GM12878 (cell line): ENCODE results near the gene SSR2. TPM values are rescaled to one million over a fixed set of nuclear protein-coding genes. Genes with fewer than 3 reads are reported as not detected.
A peak's percentile ranks its signal among the peaks of the same experiment; 100 is the strongest.

Experiments
- ATAC-seq: fragments of 200-7000 bp; cut with Tn5 transposase; 3 replicates; pipeline ENCODE4 v1.9.1; 2020; ENCODE audit warnings: mild to moderate bottlenecking, moderate library complexity
- BruUV-seq: library from RNA; stranded (reverse); fragments of 400-500 nt; replicated peaks from 2 replicates; lab custom pipeline; 2021; lab: Mats Ljungman, UMichigan
- CTCF ChIA-PET: fragments of 300-600 bp; sonication (Branson Sonifier 250); formaldehyde crosslinking; extraction: SDS; loops from one replicate; lab custom pipeline; 2021; ENCODE audit warnings: inconsistent platforms; lab: Yijun Ruan, JAX
- POLR2A ChIA-PET: fragments of 350-600 bp; formaldehyde crosslinking; extraction: SDS; loops from one replicate; lab custom pipeline; 2021; ENCODE audit warnings: inconsistent platforms; lab: Charles Lee
- RAD21 ChIA-PET: fragments of 300-600 bp; sonication (Branson Sonifier 250); formaldehyde crosslinking; loops from one replicate; lab custom pipeline; 2023; ENCODE audit warnings: antibody characterized with exemption; ENCODE audit not compliant: unreplicated experiment; lab: Charles Lee
- SMC1A ChIA-PET: fragments of 300-600 bp; sonication (Branson Sonifier 250); formaldehyde crosslinking; loops from one replicate; lab custom pipeline; 2023; ENCODE audit not compliant: unreplicated experiment, uncharacterized antibody; lab: Charles Lee
- DNase-seq: peaks from one replicate; pipeline ENCODE4 v3.0.0-alpha.2; 2011; ENCODE audit warnings: low read depth, low spot score
- FAIRE-seq: peaks from 3 replicates; lab custom pipeline; 2011; peaks lifted over from hg19 to GRCh38; lab: Jason Lieb, UNC
- H2AFZ ChIP-seq: 2 replicates; pipeline ENCODE4 v1.6.0; 2011; ENCODE audit warnings: low read depth, low read length, control low read depth; ENCODE audit not compliant: control insufficient read depth
- H3K27ac ChIP-seq: 2 replicates; pipeline ENCODE4 v1.5.1; 2011; ENCODE audit warnings: control low read depth; ENCODE audit not compliant: control insufficient read depth, insufficient read depth
- H3K27me3 ChIP-seq, 2 experiments: replicated peaks in 1 of 2; 2 replicates each; pipeline versions ENCODE4 v1.6.0 to v1.6.1; 2011; ENCODE audit warnings: low read length in 1 of 2; ENCODE audit not compliant: control insufficient read depth in 2 of 2, insufficient read depth in 2 of 2
- H3K36me3 ChIP-seq, 2 experiments: 2 replicates each; pipeline ENCODE4 v1.5.1; 2011; ENCODE audit warnings: low read length in 1 of 2; ENCODE audit not compliant: control insufficient read depth in 2 of 2, insufficient read depth in 2 of 2
- H3K4me1 ChIP-seq: 2 replicates; pipeline ENCODE4 v1.6.1; 2011; ENCODE audit warnings: mild to moderate bottlenecking, low read length, moderate library complexity, mixed read lengths; ENCODE audit not compliant: control insufficient read depth, insufficient read depth
- H3K4me2 ChIP-seq: 2 replicates; pipeline ENCODE4 v1.6.0; 2011; ENCODE audit warnings: control low read depth; ENCODE audit not compliant: control insufficient read depth, insufficient read depth
- H3K4me3 ChIP-seq: fragments of 200-600 bp; sonication (generic); 2 replicates; pipeline ENCODE4 v1.5.1; 2016
- H3K79me2 ChIP-seq: 2 replicates; pipeline ENCODE4 v1.6.0; 2011; ENCODE audit warnings: low read length; ENCODE audit not compliant: control insufficient read depth, insufficient read depth
- H3K9ac ChIP-seq: 2 replicates; pipeline ENCODE4 v1.8.0; 2011; ENCODE audit warnings: low read length, control low read depth, mixed read lengths; ENCODE audit not compliant: control insufficient read depth, insufficient read depth
- H3K9me3 ChIP-seq: replicated peaks from 3 replicates; pipeline ENCODE4 v1.5.1; 2011; ENCODE audit warnings: mild to moderate bottlenecking, low read length; ENCODE audit not compliant: control insufficient read depth, insufficient read depth
- H4K20me1 ChIP-seq: 2 replicates; pipeline ENCODE4 v1.6.0; 2011; ENCODE audit not compliant: control insufficient read depth, insufficient read depth
- ATF7 ChIP-seq: fragments of 450-650 bp; IDR thresholded peaks from 2 replicates; pipeline ENCODE4 v1.6.1; 2016; ENCODE audit warnings: low read depth, mild to moderate bottlenecking
- CUX1 ChIP-seq: IDR thresholded peaks from 2 replicates; pipeline ENCODE4 v1.6.1; 2012; ENCODE audit warnings: improper control_type of control experiment, low read depth, low read length; ENCODE audit not compliant: insufficient replicate concordance
- JUND ChIP-seq: IDR thresholded peaks from 2 replicates; pipeline ENCODE4 v1.6.1; 2012; ENCODE audit warnings: low read depth, mild to moderate bottlenecking, low read length, improper control_type of control experiment, moderate library complexity
- MTA2 ChIP-seq: fragments of 450-650 bp; IDR thresholded peaks from 2 replicates; pipeline ENCODE4 v1.6.1; 2016; ENCODE audit warnings: low read depth, mild to moderate bottlenecking, moderate library complexity
- ZNF217 ChIP-seq: fragments of 450-650 bp; IDR thresholded peaks from 2 replicates; pipeline ENCODE4 v1.6.1; 2017; ENCODE audit warnings: antibody characterized with exemption, mild to moderate bottlenecking
- WGBS: methylation state at CpG from one replicate; pipeline ENCODE4 v1.1.6; 2016; ENCODE audit warnings: low lambda C conversion rate; ENCODE audit not compliant: insufficient replicate concordance, insufficient coverage; ENCODE audit errors: missing lambda C conversion rate; 5-methylcytosine and 5-hydroxymethylcytosine counted together
- in situ Hi-C: fragments of 300-500 bp; cut with MboI; formaldehyde crosslinking; loops from 9 replicates; pipeline ENCODE4 v1.14.3; 2018; ENCODE audit warnings: mixed read lengths
- intact Hi-C: fragments of 100-400 bp; cut with micrococcal nuclease; formaldehyde crosslinking; loops from one replicate; pipeline ENCODE4 v1.14.2; 2022; ENCODE audit not compliant: unreplicated experiment
- polyA plus RNA-seq, 11 experiments: library from polyadenylated mRNA; depleted of rRNA in 4 of 11; unstranded in 6 of 11; stranded (reverse) in 5 of 11; fragments of >200 nt; fragmentation: Nextera tagmentation in 4 of 11; fragmentation: Illumina TruSeq in 1 of 11; extraction: Ambion mirVana in 4 of 11; extraction: Trizol in 1 of 11; gene quantifications; 1 replicate in 1 of 11; 2 replicates in 10 of 11; pipeline versions ENCODE4 v1.2.1 to v1.2.3, GENCODE V29; 2011 to 2016; ENCODE audit warnings: inconsistent platforms in 2 of 11, missing spikeins in 2 of 11, low read depth in 1 of 11
- total RNA-seq, 4 experiments: library from RNA; depleted of rRNA in 3 of 4; stranded (reverse); fragments of >200 nt in 3 of 4; fragmentation: Illumina TruSeq in 1 of 4; extraction: Trizol in 1 of 4; gene quantifications; 2 replicates each; pipeline versions ENCODE4 v1.2.1 to v1.2.3, GENCODE V29; 2013 to 2021

SSR2 gene
- total and polyA plus RNA-seq, 10 of the 15 experiments (the other 5 are each of a cell fraction or from before 2014, with no cell fraction given) = 207 to 553 (median 315) TPM

- FAIRE-seq = no peak
- no peaks in the 10 kb centered on the region for H3K27me3 ChIP-seq
- CTCF ChIA-PET = no interaction called here
- in situ Hi-C loops (no loop called here), intact Hi-C loops (no loop called here)
- H3K9me3 ChIP-seq = no peaks in the 10 kb centered on the region
- H4K20me1 ChIP-seq = no peaks in the 10 kb centered on the region
- RAD21 ChIA-PET = interaction anchor here (1.0 kb wide), 1 partner anchor 123 kb away, joined by 5 read pairs; no protein-coding TSS in a partner anchor
- no peak for ATAC-seq
- SMC1A ChIA-PET = no interaction called here
- H3K36me3 ChIP-seq = no peaks in the 10 kb centered on the region
- no TSS peak for BruUV-seq
- no peak within 1 kb of the TSS for H2AFZ ChIP-seq
- no peak for DNase-seq
- POLR2A ChIA-PET = interaction anchor here (0.5 to 0.9 kb wide), 6 partner anchors 12 to 130 kb away, joined by 3 to 10 read pairs (median 6); no protein-coding TSS in a partner anchor
- H3K4me2 ChIP-seq = no peak within 1 kb of the TSS
- no peak within 1 kb of the TSS for H3K4me3 ChIP-seq
- no peak within 1 kb of the TSS for H3K9ac ChIP-seq
- 57% methylated on average over 11 of the region's 11 CpGs for WGBS
- H3K4me1 ChIP-seq = no peaks in the 10 kb centered on the region
- H3K79me2 ChIP-seq = no peaks in the 10 kb centered on the region
- no peak within 1 kb of the TSS for H3K27ac ChIP-seq
- TF ChIP-seq MTA2 (no peak), ZNF217 (no peak), CUX1 (no peak), ATF7 (peak; percentile 18; the same call in 1 of the 2 replicates), JUND (no peak)
These were observed 40.3 kb upstream of the SSR2 start, which contains the start of gene RAB25 for GRCh38 chr1:156060937-156061636. TSS of gene RAB25 (plus strand) at chr1:156061160. CDS start at chr1:156061401, 241 bp downstream.
